Measurements from ENCODE around the gene TRAPPC3L. TPM values are rescaled to one million over a fixed set of nuclear protein-coding genes. Genes with fewer than 3 reads are reported as not detected.

The TRAPPC3L gene
- polyA plus RNA-seq, 4 donors: 0.12 to 0.13 TPM; not detected in 2

Other genes starting within 250 kb of the TRAPPC3L start
- 10 to 100 TPM in 1 of 4 donors, 1 to 10 TPM in 2, under 1 TPM in 1; 0.45 to 10.4 (median 4.8) TPM for gene DSE, start 174.7 kb downstream of the TRAPPC3L start, polyA plus RNA-seq
- gene CALHM6, start 84.3 kb downstream of the TRAPPC3L start, polyA plus RNA-seq: 10 to 100 TPM in 2 of 4 donors, 1 to 10 TPM in 2; 2.7 to 16.9 (median 9.3) TPM
- gene CALHM5, start 34.0 kb downstream of the TRAPPC3L start, polyA plus RNA-seq: under 1 TPM; under 0.01 to 0.66 (median 0.21) TPM
- gene CALHM4, start 8.1 kb upstream of the TRAPPC3L start, polyA plus RNA-seq: not detected
- gene RWDD1, start 25.8 kb upstream of the TRAPPC3L start, polyA plus RNA-seq: 10 to 100 TPM; 36.9 to 60.2 (median 44.6) TPM
- gene RSPH4A, start 70.8 kb upstream of the TRAPPC3L start, polyA plus RNA-seq: under 1 TPM; 0.12 to 0.54 (median 0.33) TPM
- 10 to 100 TPM in 3 of 4 donors, 1 to 10 TPM in 1; 7.7 to 22.1 (median 12.1) TPM for gene ZUP1, start 123.1 kb upstream of the TRAPPC3L start, polyA plus RNA-seq
- gene KPNA5, start 135.5 kb upstream of the TRAPPC3L start, polyA plus RNA-seq: 1 to 10 TPM in 3 of 4 donors, under 1 TPM in 1; 0.45 to 7.5 (median 1.7) TPM
- 1 to 10 TPM in 1 of 4 donors, under 1 TPM in 2, not detected in 1; 0.30 to 1.6 (median 0.81) TPM for gene FAM162B, start 220.0 kb upstream of the TRAPPC3L start, polyA plus RNA-seq